ENCODE results near the gene HCRTR2.

HCRTR2 gene

GRCh38 chr6:55276745-55277530 lies 102.6 kb downstream of the HCRTR2 start:
- TF ChIP-seq GATA3 (IDR thresholded peaks at IDR 0.05; ENCODE audit: low read depth, low read length): no peak
- TF ChIP-seq GATA2 (IDR thresholded peaks at IDR 0.05; ENCODE audit: low read depth, low read length): no peak

DNA sequence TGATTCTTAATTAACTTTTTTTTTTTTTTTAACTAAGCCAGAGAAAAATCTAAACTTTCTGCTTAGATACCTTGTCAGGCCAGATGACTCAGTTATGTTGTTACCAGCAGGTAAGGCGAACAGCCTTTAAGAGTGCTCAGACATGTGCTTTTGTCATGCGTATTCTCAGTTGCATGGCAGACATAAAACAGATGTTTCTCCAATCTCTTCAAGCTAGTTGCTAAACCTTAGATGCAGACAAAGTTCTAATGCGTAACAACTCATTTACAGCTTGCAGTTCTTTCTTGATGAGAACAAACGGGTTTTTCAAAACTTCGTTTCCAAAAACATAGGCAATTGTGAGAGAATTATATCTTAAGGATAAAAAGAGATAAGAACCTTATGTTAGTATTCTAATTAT lies 103.3 kb downstream of the HCRTR2 start:
- no peak for TF ChIP-seq GATA2 (IDR thresholded peaks at IDR 0.05; ENCODE audit: low read depth, low read length)
- TF ChIP-seq GATA3 (IDR thresholded peaks at IDR 0.05; ENCODE audit: low read depth, low read length): no peak

- TF ChIP-seq GATA3 (IDR thresholded peaks at IDR 0.05; ENCODE audit: low read depth, low read length): no peak
- no peak for TF ChIP-seq GATA2 (IDR thresholded peaks at IDR 0.05; ENCODE audit: low read depth, low read length)
Measured at GRCh38 chr6:55281215-55281614, 106.9 kb downstream of the HCRTR2 start.

DNA sequence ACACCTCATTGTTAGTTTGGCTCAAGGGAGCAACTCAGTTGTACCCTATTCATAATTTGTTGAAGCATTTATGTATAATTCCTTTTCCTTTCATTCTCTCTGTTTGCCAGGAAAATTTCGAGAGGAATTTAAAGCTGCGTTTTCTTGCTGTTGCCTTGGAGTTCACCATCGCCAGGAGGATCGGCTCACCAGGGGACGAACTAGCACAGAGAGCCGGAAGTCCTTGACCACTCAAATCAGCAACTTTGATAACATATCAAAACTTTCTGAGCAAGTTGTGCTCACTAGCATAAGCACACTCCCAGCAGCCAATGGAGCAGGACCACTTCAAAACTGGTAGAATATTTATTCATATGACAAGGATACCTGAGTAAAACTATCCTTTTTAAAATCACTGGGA lies 107.8 kb downstream of the HCRTR2 start:
- TF ChIP-seq GATA3 (IDR thresholded peaks at IDR 0.05; ENCODE audit: low read depth, low read length) (no peak), GATA2 (IDR thresholded peaks at IDR 0.05; ENCODE audit: low read depth, low read length) (no peak)

- no peak for TF ChIP-seq GATA3 (IDR thresholded peaks at IDR 0.05; ENCODE audit: low read depth, low read length)
- no peak for TF ChIP-seq GATA2 (IDR thresholded peaks at IDR 0.05; ENCODE audit: low read depth, low read length)
Measured at GRCh38 chr6:55286824-55287223, 112.5 kb downstream of the HCRTR2 start.

- no peak for TF ChIP-seq GATA2 (IDR thresholded peaks at IDR 0.05; ENCODE audit: low read depth, low read length)
- no peak for TF ChIP-seq GATA3 (IDR thresholded peaks at IDR 0.05; ENCODE audit: low read depth, low read length)
Measured at GRCh38 chr6:55290736-55291135, 116.4 kb downstream of the HCRTR2 start.

DNA sequence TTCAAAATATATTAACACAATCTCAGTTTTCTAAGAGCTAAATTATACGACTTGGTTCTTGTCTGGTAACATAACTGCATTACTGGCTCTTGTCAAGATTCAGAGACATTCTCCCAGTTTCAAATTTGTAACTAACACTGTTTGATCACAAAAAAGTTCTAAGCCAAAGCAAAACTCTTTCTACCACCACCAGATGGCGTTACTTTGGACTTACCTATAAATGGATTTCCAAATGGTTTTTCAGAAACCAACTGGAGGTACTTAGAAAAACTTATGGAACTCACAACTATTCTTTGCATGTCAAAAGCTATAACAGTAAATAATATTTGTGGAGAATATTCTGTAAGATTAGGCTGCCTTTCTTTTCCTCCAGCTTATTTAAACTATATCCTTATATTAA lies 118.8 kb downstream of the HCRTR2 start:
- TF ChIP-seq GATA2 (IDR thresholded peaks at IDR 0.05; ENCODE audit: low read depth, low read length) (no peak), GATA3 (IDR thresholded peaks at IDR 0.05; ENCODE audit: low read depth, low read length) (no peak)

DNA sequence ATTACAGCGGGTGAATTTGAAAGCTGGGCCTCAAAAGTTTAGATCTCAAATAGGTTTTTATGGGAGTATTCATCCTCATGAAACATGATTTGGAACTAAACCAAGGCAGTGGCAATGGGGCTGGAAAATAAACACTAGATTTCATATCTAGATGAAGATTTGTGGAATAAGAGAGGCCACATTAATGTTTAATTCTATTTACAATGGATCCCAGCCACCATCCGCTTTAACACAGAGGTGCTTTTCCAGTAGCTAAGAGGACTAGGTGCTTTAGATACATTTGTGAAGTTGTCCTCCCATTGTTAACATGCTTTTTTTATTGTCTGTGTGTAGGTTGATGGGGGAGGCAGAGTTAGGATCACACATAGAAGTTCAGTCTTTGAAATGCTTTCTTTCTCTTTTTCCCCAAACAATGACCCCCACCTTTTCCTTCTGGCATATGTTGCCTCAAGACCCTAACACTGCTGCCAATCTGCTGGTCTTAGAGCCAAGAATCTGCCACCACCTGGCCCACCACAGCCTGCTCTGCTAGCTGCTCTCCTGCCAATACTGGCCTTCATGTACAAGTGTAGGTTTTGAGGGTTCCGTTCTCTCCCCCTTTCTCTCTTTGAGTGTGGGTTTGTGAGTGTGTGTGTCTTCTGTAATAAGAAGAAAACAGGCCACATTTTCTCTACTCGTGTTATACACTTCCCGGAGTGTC lies 125.1 kb downstream of the HCRTR2 start:
- TF ChIP-seq GATA3 (IDR thresholded peaks at IDR 0.05; ENCODE audit: low read depth, low read length): no peak
- no peak for TF ChIP-seq GATA2 (IDR thresholded peaks at IDR 0.05; ENCODE audit: low read depth, low read length)

GRCh38 chr6:55304747-55305146 lies 130.4 kb downstream of the HCRTR2 start:
- TF ChIP-seq GATA2 (IDR thresholded peaks at IDR 0.05; ENCODE audit: low read depth, low read length) (no peak), GATA3 (IDR thresholded peaks at IDR 0.05; ENCODE audit: low read depth, low read length) (no peak)

GRCh38 chr6:55319961-55320695 lies 145.8 kb downstream of the HCRTR2 start:
- no peak for TF ChIP-seq GATA2 (IDR thresholded peaks at IDR 0.05; ENCODE audit: low read depth, low read length)
- TF ChIP-seq GATA3 (IDR thresholded peaks at IDR 0.05; ENCODE audit: low read depth, low read length): no peak

GRCh38 chr6:55320696-55321086 lies 146.4 kb downstream of the HCRTR2 start:
- TF ChIP-seq GATA3 (IDR thresholded peaks at IDR 0.05; ENCODE audit: low read depth, low read length): no peak
- no peak for TF ChIP-seq GATA2 (IDR thresholded peaks at IDR 0.05; ENCODE audit: low read depth, low read length)

GRCh38 chr6:55327169-55327568 lies 152.9 kb downstream of the HCRTR2 start, which contains the start of gene GFRAL:
TSS of gene GFRAL (plus strand) at chr6:55327469. CDS start at chr6:55327555, 86 bp downstream.
- TF ChIP-seq GATA3 (IDR thresholded peaks at IDR 0.05; ENCODE audit: low read depth, low read length) (no peak), GATA2 (IDR thresholded peaks at IDR 0.05; ENCODE audit: low read depth, low read length) (no peak)

Data from SH-SY5Y (cell line).